Stimulated activated CD4-positive, alpha-beta T cell treated with anti-CD3 and anti-CD28 coated beads, TNF-alpha, amount 100 ng/mL, for 48 hours (primary cell): Measurements from ENCODE around the gene TTLL5.
"Not testable (repeated sequence)": the region's sequence is repeated elsewhere in the genome, so short reads cannot be mapped to it uniquely, and the experiment has no call there.

Experiments used
- DNase-seq, 3 donors: peaks; one replicate each; pipeline ENCODE4 v3.0.0-alpha.2; 2020; ENCODE audit warnings: low read depth in 3 of 3

TTLL5 gene

GRCh38 chr14:75911883-75912282 is 250.8 kb downstream of the TTLL5 start:
- DNase-seq: no peak

DNA sequence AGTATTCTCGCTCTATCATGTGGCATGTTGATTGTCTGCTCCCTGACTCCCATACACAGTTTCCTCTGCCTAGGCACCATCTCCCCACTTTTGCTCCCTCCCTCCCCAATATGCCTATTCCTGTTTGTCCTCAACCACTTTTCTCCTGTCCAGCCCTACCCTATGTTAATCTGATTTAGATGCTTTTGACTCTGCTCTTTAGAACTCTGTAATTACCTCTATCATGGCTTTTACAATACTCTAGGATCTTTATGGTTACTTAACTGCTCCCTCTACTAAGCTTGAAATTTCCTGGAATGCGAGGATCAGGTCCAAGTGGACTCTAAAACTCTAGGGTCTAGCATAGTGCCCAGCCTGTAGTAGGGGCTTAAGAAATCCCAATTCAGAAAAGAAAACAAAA is 252.1 kb downstream of the TTLL5 start:
- no peak for DNase-seq

DNA sequence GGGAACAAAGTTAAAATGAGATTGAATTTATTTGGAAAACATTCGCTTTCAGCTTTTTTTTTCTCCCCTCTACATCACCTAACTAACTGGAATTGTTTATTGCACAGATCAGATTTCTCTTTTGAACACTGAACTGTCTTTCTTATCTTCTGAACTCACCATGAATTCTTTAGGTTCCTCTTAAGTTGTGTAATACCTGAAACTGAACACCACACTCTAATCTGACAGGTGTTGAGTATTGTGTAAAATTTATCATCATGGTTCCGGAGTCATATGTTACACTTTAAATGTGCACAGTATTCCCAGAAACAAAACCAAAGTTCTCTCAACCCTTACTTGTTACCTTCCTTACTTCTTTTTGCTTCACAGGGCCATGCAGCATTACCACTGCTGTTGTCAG is 254.0 kb downstream of the TTLL5 start:
- no peak for DNase-seq

DNA sequence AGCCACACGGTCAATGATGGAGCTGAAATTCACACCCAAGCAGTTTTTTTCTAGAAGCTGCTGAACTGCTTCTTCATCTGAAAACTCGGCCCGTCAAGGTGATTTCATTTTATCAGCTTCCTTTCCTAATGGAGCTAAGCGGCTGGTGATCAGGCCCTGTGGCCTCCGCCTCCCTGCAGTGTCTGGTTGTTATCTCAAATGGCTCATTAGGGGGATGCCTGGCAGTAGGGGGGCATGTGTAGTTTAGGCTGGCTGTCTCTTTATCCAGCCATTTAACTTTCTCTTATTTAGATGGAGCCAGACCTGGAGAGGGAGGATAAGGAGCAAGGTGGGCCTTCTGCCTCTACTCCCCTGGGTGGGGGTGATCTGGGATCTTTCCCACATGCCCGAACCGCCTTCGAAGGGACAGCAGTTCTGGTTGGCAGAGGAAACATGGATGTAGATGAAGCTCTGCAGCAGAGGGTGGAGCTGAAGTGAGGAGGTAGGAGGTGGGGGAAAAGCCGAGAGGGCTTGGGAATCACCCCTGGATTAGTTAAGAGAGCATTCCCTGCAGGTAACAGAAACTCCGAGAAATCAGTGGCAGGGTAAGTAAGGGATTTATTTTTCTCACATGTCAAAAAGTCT is 256.4 kb downstream of the TTLL5 start:
- no peak for DNase-seq

GRCh38 chr14:75917946-75918335 is 256.9 kb downstream of the TTLL5 start:
- DNase-seq: no peak

DNA sequence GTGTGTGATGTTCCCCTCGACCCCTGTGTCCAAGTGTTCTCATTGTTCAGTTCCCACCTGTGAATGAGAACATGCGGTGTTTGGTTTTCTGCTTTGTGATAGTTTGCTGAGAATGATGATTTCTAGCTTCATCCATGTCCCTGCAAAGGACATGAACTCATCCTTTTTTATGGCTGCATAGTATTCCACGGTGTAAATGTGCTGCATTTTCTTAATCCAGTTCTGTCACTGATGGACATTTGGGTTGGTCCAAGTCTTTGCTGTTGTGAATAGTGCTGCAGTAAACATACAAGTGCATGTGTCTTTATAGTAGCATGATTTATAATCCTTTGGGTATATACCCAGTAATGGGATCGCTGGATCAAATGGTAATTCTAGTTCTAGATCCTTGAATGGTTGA is 259.4 kb downstream of the TTLL5 start:
- not testable (repeated sequence) for DNase-seq

GRCh38 chr14:75925141-75925840 is 264.2 kb downstream of the TTLL5 start:
- DNase-seq: not testable (repeated sequence)

DNA sequence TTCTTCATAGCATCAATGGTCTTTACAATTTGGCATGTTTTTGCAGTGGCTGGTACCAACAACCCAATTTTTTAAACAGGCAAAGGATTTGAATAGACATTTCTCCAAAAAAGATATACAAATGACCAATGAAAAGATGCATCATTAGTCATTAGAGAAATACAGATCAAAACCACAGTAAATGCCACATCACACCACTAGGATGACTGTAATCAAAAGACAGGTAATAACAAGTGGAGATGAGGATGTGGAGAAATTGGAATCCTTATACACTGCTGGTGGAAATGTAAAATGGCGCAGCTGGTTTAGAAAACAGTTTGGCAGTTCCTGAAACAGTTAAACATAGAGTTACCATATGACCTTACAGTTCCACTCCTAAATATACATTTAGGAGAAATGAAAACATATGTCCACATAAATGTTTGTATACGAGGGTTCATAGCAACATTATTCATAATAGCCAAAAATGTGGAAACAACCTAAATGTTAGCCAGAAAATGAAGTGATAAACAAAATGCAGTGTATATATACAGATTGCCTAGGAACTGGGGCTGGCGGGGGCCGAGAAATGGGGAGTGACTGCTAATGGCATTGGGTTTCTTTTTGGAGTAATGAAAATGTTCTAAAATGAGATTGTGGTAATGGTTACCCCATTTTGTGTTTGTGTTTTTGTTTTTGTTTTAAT is 265.5 kb downstream of the TTLL5 start:
- DNase-seq: no peak

DNA sequence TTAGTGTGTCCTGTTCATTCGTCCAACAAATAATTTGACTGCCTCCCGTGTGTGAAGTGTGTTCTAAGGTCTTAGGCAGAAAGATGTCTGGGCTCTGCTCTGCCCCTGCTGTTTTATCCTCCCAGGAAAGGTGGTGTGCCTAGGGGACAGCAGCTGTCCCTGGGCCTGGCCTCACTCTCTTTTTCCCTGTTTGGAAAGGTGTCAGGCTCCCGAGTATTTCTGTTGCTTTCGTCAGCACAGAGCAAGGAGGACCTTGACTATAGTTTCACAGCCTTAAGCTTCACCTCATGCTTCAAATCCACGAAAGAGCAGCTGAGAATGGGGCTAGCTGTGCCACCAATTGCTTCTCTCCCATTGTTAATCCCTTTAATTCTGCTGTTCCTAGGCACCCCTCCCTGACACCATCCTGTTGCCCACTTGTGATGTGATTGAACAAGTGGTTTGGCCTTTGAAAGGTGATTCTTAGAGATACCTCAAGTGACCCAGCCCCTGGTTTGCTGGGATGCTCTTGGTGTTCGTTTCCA is 266.6 kb downstream of the TTLL5 start:
- DNase-seq: no peak

DNA sequence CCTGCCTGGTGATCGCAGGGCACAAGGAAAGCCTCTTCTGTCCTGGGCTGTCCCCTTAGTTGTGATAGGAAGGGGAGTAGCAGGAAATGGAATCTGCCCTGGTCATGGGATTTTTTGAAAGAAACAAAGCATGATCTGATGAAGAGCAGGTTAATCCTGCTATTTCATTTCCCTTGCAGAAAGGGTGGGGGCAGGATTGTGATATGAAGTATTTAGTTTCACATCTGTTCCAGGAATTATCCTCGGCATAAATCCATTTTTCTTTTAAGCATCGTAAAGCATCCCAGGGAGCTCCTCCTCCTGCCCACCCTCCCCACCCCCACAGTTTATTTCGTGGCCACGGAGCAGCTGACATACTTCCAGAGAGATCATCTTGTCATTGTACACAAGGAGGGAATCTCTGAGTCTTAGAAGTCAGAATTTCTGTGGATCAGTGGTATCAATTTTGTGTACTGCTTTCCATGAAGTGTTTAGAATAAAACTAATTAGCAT is 267.7 kb downstream of the TTLL5 start:
- DNase-seq: no peak

GRCh38 chr14:75933712-75934296 is 272.8 kb downstream of the TTLL5 start:
- DNase-seq: no peak

DNA sequence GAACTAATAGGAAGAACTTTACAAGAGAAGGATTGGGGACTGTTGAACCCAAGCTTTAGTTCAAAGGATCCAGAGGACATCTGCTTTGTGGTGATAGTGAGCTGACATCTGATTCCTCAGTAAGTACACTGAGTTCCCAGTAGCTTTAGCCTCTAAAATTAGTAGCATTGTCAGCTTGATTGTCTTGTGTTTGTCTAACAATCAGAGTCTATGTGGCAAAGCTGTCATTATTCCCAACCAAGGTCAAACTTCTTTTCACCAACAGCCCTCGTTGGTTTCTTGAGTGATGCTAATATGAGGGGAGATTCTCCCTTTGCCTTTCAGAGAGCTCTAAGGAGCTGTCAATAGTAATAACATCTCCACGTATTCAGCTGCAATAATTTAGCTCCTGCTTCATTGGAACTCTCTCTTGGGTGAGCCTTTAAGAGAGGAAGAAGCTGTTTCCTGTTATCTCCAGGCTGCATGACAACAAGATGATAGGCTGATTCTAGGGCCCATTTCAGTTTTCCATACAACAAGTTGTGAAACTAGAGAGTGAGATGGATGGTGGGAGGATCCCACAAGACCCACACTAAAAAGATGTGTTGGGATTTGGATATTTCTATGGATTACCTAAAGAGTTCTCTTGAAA is 274.1 kb downstream of the TTLL5 start:
- no peak for DNase-seq

- no peak for DNase-seq
Observed at GRCh38 chr14:75939200-75939599, 278.2 kb downstream of the TTLL5 start.

DNA sequence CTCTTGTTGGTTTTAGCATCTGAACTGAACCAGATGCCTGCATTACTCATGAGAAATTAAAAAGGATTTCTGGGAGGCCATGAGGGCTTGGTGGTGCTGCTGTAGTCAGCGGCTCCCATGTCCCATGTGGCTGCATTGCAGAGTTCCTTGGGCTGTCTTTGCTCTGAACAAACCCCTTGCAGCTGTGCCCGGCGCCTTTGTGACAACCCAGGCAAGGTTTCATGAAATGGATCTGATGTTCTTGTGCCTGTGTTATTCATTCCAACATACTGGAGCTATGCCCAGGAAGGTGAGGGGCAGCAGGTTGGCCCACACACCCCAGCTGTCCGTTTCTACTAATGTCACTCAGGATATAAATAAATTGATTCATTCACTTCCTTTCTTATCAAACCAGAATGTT is 280.0 kb downstream of the TTLL5 start:
- DNase-seq: no peak

- DNase-seq: no peak
Observed at GRCh38 chr14:75944607-75945241, 283.7 kb downstream of the TTLL5 start.

DNA sequence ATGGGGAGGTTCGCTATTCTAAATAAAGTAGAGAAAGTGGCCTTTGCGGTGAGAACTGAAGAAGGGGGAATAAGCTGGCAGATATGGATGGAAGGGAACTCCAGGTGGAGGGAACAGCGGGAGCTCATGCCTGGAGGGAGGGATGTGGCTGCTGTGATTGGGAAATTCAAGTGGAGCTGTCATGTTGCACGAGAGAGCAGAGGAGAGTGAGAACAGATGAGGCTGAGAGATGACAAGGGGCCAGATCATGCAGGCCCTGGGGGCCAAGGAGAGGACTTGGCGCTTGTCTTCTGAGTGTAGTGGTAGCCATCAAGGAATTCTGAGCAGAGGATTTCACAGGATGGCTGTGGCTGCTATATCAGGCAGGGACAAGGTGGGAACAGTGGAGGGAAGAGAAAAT is 285.7 kb downstream of the TTLL5 start:
- DNase-seq: no peak

DNA sequence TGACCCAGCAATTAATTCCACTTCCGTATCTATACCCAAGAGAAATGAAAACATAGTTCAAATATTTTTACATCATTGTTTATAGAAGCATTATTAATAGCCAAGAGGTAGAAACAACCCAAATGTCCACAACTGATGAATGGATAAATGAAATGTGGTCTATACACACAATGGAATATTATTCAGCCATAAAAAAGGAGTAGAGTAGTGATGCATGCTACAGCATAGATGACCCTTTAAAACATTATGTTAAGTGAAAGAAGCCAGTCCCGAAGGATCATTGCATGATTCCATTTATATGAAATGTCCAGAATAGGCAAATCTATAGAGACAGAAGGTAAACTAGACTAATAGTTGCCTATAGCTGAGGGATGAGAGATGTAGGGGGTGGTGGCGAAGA is 291.4 kb downstream of the TTLL5 start:
- DNase-seq: no peak

GRCh38 chr14:75959031-75959430 is 298.0 kb downstream of the TTLL5 start:
- DNase-seq: no peak

- DNase-seq: no peak
Observed at GRCh38 chr14:75960231-75960630, 299.2 kb downstream of the TTLL5 start.

DNA sequence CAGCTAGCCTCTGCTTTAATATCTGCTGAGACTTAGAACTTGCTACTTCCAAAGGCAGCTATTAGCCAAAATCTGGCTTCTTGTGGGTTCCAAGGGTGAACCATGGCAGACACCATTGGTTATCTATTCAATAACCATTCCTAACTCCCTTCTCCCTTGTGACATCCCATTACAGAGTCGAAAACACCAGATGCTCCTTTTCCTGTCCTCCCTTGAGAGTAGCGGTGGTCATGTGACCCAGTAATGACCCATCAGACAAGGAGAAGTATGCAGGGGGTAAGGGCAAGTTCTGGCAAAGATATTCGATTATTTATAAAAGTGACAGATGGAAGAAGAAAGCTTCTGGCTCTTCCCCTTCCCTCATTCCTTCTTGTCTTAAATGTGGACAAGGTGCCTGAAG is 300.6 kb downstream of the TTLL5 start:
- DNase-seq: no peak

DNA sequence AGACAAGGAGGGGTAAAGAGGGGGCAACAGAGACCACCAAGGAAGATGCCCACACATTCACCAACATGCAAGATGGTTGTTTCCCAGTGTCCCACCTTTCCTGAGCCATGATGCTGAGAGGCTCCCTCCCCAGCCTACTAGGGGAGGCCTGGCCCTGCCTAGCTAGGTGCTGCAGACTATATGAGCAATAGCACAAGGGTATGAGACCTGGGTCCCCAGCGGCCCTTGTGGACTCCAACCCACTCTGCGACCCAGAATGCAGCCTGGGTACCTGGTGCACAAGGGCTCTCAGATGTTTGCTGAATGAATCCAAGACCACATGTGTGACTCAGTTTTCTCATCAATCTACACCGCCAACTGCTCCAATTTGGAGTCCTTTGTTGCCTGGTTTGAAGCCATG is 306.8 kb downstream of the TTLL5 start:
- DNase-seq: no peak
